ENCODE measurements around the gene MYO18A.
A peak's percentile ranks its signal among the peaks of the same experiment; 100 is the strongest.

Gene MYO18A

GRCh38 chr17:29123111-29123510, 57.1 kb downstream of the MYO18A start:
- H3K36me3 ChIP-seq: peaks cover 97% of the 10 kb centered on the region
- H3K9ac ChIP-seq: peak overlapping the region; percentile 62
- H4K20me1 ChIP-seq: peaks cover 100% of the 10 kb centered on the region
- peaks cover 99% of the 10 kb centered on the region for H3K4me1 ChIP-seq
- H3K4me3 ChIP-seq: no peak overlapping the region
- TF ChIP-seq Cebpa-rat (IDR thresholded peaks at IDR 0.05): no peak
- H3K4me2 ChIP-seq: peak overlapping the region; percentile 97; the same call in 1 of the 2 replicates
- no peaks in the 10 kb centered on the region for H3K27me3 ChIP-seq
- H3K27ac ChIP-seq: peak overlapping the region; percentile 56
- H3K9me3 ChIP-seq: no peaks in the 10 kb centered on the region

- H3K27ac ChIP-seq: 0 out of 2 replicates have a peak overlapping the region, but pooled peaks have one; percentile 51
- peak overlapping the region; percentile 64; the same call in 1 of the 2 replicates for H3K9ac ChIP-seq
- H3K9me3 ChIP-seq: no peaks in the 10 kb centered on the region
- no peak for TF ChIP-seq Cebpa-rat (IDR thresholded peaks at IDR 0.05)
- no peak overlapping the region for H3K4me3 ChIP-seq
- H3K4me2 ChIP-seq: peak overlapping the region; percentile 97
- peaks cover 99% of the 10 kb centered on the region for H3K4me1 ChIP-seq
- peaks cover 87% of the 10 kb centered on the region for H3K36me3 ChIP-seq
- no peaks in the 10 kb centered on the region for H3K27me3 ChIP-seq
- peaks cover 100% of the 10 kb centered on the region for H4K20me1 ChIP-seq
Observed at GRCh38 chr17:29121442-29121841, 58.8 kb downstream of the MYO18A start.

GRCh38 chr17:29120433-29120832, 59.8 kb downstream of the MYO18A start:
- Histone ChIP-seq H3K4me3 (peak overlapping the region; percentile 5; the same call in 1 of the 2 replicates), H3K27me3 (no peaks in the 10 kb centered on the region), H3K9ac (peak overlapping the region; percentile 64), H3K9me3 (no peaks in the 10 kb centered on the region), H3K27ac (peak overlapping the region; percentile 51), H3K36me3 (peaks cover 83% of the 10 kb centered on the region), H3K4me1 (peaks cover 99% of the 10 kb centered on the region), H3K4me2 (peak overlapping the region; percentile 97), H4K20me1 (peaks cover 100% of the 10 kb centered on the region)
- no peak for TF ChIP-seq Cebpa-rat (IDR thresholded peaks at IDR 0.05)

- no peak overlapping the region for H3K4me3 ChIP-seq
- H3K9me3 ChIP-seq: no peaks in the 10 kb centered on the region
- H3K27me3 ChIP-seq: no peaks in the 10 kb centered on the region
- peak overlapping the region; percentile 73 for H3K27ac ChIP-seq
- peak overlapping the region; percentile 69; the same call in 1 of the 2 replicates for H3K9ac ChIP-seq
- peak overlapping the region; percentile 97 for H3K4me2 ChIP-seq
- H3K4me1 ChIP-seq: peaks cover 99% of the 10 kb centered on the region
- no peak for TF ChIP-seq Cebpa-rat (IDR thresholded peaks at IDR 0.05)
- H4K20me1 ChIP-seq: peaks cover 100% of the 10 kb centered on the region
- peaks cover 83% of the 10 kb centered on the region for H3K36me3 ChIP-seq
Observed at GRCh38 chr17:29119265-29119664, 60.9 kb downstream of the MYO18A start.

DNA sequence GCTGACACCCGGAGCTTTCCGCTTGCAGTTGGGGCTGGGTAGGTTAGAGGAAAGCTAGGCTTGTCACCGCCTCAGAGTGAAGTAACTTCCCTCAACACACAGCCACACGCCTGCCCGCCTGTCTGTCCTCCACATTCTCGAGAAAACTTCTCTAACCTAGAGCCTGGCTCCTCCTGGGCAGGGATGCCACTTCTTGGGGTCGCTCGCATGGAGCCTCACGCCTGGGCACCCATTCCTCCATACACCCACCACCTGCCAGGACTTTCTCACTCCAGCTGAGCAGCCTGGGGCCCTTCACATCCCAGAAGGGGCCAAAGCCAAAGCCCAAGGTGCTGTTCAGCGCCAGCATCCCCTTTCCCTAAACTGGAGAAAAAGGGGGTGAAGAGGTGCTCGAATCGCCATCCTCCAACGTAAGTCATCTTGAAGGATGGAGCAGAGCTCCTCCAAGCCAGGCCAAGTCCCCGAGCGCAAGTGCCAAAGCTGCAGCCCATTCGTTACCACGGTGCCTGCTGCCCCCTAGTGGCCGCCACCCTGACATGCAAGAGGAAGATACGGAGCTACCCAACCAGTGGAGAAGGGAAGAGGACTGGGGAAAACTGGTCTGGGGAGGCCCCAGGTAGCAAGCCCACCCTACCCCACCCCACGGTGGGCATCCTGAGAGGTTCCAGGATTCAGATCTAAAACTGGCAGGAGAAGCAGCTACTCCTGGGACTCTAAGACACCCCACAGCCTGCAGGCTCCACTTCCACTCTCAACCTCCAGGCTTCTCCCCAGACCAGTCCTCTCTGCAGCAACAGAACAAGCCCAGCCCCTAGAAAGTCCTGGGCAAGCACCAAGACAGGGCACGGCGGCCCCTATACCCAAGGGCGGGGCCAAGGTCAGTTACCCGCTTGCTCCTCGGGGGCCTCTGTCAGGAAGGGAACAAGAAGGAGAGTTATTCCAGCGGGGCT, 63.1 kb downstream of the MYO18A start:
- Histone ChIP-seq H3K36me3 (peaks cover 74% of the 10 kb centered on the region), H3K9ac (peak overlapping the region; percentile 69), H3K4me2 (peak overlapping the region; percentile 97), H3K9me3 (no peaks in the 10 kb centered on the region), H3K4me1 (peaks cover 100% of the 10 kb centered on the region), H3K27ac (peak overlapping the region; percentile 80), H3K4me3 (peak overlapping the region; percentile 50), H4K20me1 (peaks cover 100% of the 10 kb centered on the region), H3K27me3 (no peaks in the 10 kb centered on the region)
- TF ChIP-seq Cebpa-rat (IDR thresholded peaks at IDR 0.05): no peak

DNA sequence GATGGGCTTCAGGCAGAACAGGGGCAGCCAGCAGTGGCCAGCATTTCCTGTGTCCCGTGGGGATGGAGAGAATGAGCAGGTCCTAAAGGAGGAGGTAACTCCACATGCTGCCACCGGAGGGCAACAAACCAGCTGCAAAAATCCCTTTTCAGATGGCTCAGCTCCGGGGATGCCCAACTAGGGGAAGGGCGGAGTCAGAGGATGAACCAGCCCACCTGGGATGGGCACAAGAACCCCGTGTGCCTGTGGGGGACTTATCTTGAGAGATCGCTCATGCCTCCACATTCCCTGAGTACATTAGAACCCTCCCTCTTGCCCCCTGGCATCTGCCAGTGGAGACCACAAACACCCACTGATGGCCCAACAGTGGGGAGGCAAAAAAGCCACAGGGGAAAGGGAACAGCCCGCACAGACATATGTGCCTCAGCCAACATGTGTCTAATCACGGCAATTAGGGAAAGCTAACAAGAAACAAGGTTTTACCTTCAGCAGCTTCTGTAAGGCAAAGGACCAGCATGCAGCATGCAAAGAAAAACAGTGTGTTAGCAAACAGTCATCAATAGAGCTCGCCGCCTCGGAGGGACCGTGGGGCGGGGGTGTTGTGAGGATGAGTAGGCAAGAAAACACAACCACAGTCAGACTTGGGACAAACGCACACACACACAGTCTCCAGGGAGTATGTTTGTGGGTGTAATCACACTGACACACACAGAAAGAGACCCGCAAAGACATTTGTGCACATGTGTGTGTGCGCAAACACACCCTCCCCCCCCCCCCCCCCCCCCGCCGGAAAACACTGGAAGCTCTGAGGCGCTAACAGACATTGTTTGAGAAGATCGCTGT, 64.0 kb downstream of the MYO18A start:
- Histone ChIP-seq H3K4me2 (peak overlapping the region; percentile 97), H4K20me1 (peaks cover 100% of the 10 kb centered on the region), H3K27ac (peak overlapping the region; percentile 95; the same call in 1 of the 2 replicates), H3K9ac (peak overlapping the region; percentile 76), H3K9me3 (no peaks in the 10 kb centered on the region), H3K4me3 (peak overlapping the region; percentile 53; the same call in 1 of the 2 replicates), H3K4me1 (peaks cover 100% of the 10 kb centered on the region), H3K27me3 (no peaks in the 10 kb centered on the region), H3K36me3 (peaks cover 74% of the 10 kb centered on the region)
- TF ChIP-seq Cebpa-rat (IDR thresholded peaks at IDR 0.05): no peak

DNA sequence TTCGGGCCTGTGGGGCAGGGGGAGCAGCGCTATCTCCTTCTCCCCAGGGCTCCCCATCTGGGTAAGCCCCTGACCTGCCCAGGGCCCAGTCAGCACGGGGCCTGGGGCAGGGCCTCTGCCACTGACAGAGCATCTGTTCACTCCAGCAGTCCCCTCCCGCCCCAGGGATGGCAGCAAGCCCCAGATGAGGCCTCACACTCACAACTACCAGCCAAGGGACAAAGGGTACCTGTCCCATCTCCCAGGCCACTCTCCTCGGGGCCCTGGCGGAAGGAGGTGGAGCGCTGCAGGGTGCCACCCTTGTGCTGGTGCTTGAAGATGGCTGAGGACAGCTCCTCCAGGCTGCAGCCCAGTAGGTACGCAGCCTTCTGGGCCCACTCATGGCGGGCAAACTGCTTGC, 64.8 kb downstream of the MYO18A start:
- Histone ChIP-seq H3K9ac (peak overlapping the region; percentile 76), H3K4me1 (peaks cover 100% of the 10 kb centered on the region), H3K36me3 (peaks cover 74% of the 10 kb centered on the region), H3K27ac (peak overlapping the region; percentile 95), H4K20me1 (peaks cover 100% of the 10 kb centered on the region), H3K27me3 (no peaks in the 10 kb centered on the region), H3K9me3 (no peaks in the 10 kb centered on the region), H3K4me3 (peak overlapping the region; percentile 53; the same call in 1 of the 2 replicates), H3K4me2 (peak overlapping the region; percentile 97)
- TF ChIP-seq Cebpa-rat (IDR thresholded peaks at IDR 0.05): no peak

DNA sequence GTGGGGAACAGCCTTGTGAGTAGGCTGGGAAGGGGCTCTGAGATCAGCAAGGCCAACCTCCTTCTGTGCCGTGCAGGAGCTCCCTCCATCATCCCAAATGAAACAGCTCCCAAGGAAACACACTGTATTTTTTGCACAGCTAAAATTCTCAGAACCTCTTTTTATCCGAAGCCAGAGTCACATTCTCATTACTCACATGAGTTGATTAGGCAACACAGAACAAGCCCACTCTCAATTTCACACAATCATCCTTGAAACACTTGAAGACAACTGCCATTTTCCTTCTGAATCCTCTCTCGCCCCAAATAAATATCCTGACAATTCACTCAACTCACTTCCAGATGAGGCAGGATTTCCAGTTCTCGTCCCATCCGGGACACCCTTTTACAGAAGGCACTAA, 66.1 kb downstream of the MYO18A start:
- H3K4me2 ChIP-seq: peak overlapping the region; percentile 97
- no peak for TF ChIP-seq Cebpa-rat (IDR thresholded peaks at IDR 0.05)
- H3K36me3 ChIP-seq: peaks cover 74% of the 10 kb centered on the region

GRCh38 chr17:29113334-29113733, 66.9 kb downstream of the MYO18A start:
- peak overlapping the region; percentile 53 for H3K4me3 ChIP-seq
- TF ChIP-seq Cebpa-rat (IDR thresholded peaks at IDR 0.05): no peak
- H3K4me2 ChIP-seq: peak overlapping the region; percentile 97
- H4K20me1 ChIP-seq: peaks cover 100% of the 10 kb centered on the region
- H3K9me3 ChIP-seq: no peaks in the 10 kb centered on the region
- H3K36me3 ChIP-seq: peaks cover 74% of the 10 kb centered on the region
- H3K4me1 ChIP-seq: peaks cover 100% of the 10 kb centered on the region
- H3K9ac ChIP-seq: peak overlapping the region; percentile 76
- peak overlapping the region; percentile 95 for H3K27ac ChIP-seq
- H3K27me3 ChIP-seq: no peaks in the 10 kb centered on the region

More for the DNA sequence above, 66.1 kb downstream of the MYO18A start:
- H3K27me3 ChIP-seq: no peaks in the 10 kb centered on the region
- peak overlapping the region; percentile 53 for H3K4me3 ChIP-seq
- peak overlapping the region; percentile 95 for H3K27ac ChIP-seq
- peaks cover 100% of the 10 kb centered on the region for H4K20me1 ChIP-seq
- peak overlapping the region; percentile 76 for H3K9ac ChIP-seq
- H3K9me3 ChIP-seq: no peaks in the 10 kb centered on the region
- H3K4me1 ChIP-seq: peaks cover 100% of the 10 kb centered on the region
